B cell (primary cell): ENCODE data around the gene RIC8B. TPM values are rescaled to one million over a fixed set of nuclear protein-coding genes. Genes with fewer than 3 reads are reported as not detected.
"Not testable (repeated sequence)": the region's sequence is repeated elsewhere in the genome, so short reads cannot be mapped to it uniquely, and the experiment has no call there.

Experiments
- ATAC-seq: fragments of 200-7000 bp; cut with Tn5 transposase; one replicate; pipeline ENCODE4 v1.10.0; 2021; ENCODE audit warnings: low read depth, mild to moderate bottlenecking, moderate number of reproducible peaks, moderate library complexity
- CTCF ChIA-PET: fragments of 350-600 bp; sonication (Branson Sonifier 250); formaldehyde crosslinking; loops from one replicate; lab custom pipeline; 2021; ENCODE audit warnings: antibody characterized with exemption, inconsistent platforms; lab: Charles Lee
- POLR2A ChIA-PET: fragments of 350-600 bp; sonication (Branson Sonifier 250); formaldehyde crosslinking; loops from one replicate; lab custom pipeline; 2021; ENCODE audit warnings: antibody characterized with exemption; lab: Charles Lee
- DNase-seq: peaks from one replicate; pipeline ENCODE4 v3.0.0; 2013
- H2AFZ ChIP-seq: 2 replicates; pipeline ENCODE4 v1.6.1; 2012; ENCODE audit warnings: mild to moderate bottlenecking, low read depth, low read length; ENCODE audit not compliant: insufficient read depth, poor library complexity, severe bottlenecking
- H3K27ac ChIP-seq, 2 donors: 1 replicate in 1 of 2; 2 replicates in 1 of 2; pipeline ENCODE4 v1.5.1; 2012 to 2013; ENCODE audit warnings: low read length in 2 of 2, mild to moderate bottlenecking in 2 of 2, moderate library complexity in 1 of 2
- H3K27me3 ChIP-seq, 4 experiments: fragments of 200-600 bp in 1 of 4; sonication (generic) in 1 of 4; replicated peaks in 1 of 4; 1 replicate in 2 of 4; 2 replicates in 2 of 4; pipeline versions ENCODE4 v1.6.1 to v1.7.0; 2013 to 2016; ENCODE audit warnings: low read length in 3 of 4, mild to moderate bottlenecking in 2 of 4, mixed read lengths in 1 of 4, moderate library complexity in 1 of 4; ENCODE audit not compliant: insufficient read depth in 4 of 4, control insufficient read depth in 3 of 4; ENCODE audit errors: control extremely low read depth in 1 of 4
- H3K36me3 ChIP-seq, 2 experiments: replicated peaks in 1 of 2; 1 replicate in 1 of 2; 2 replicates in 1 of 2; pipeline versions ENCODE4 v1.6.1 to v1.7.1; 2013; ENCODE audit warnings: low read length in 1 of 2; ENCODE audit not compliant: insufficient read depth in 2 of 2, control insufficient read depth in 1 of 2; ENCODE audit errors: control extremely low read depth in 1 of 2, extremely low read depth in 1 of 2
- H3K4me1 ChIP-seq, 2 donors: fragments of 200-600 bp in 1 of 2; sonication (generic) in 1 of 2; 1 replicate in 1 of 2; 2 replicates in 1 of 2; pipeline versions ENCODE4 v1.5.1 to v1.6.1; 2013 to 2017; ENCODE audit warnings: low read length in 2 of 2; ENCODE audit not compliant: control insufficient read depth in 2 of 2, insufficient read depth in 2 of 2
- H3K4me2 ChIP-seq: replicated peaks from 2 replicates; pipeline ENCODE3; 2012; ENCODE audit warnings: mild to moderate bottlenecking, low read depth, low read length; ENCODE audit not compliant: poor library complexity, severe bottlenecking
- H3K4me3 ChIP-seq, 5 experiments: fragments of 200-600 bp in 1 of 5; sonication (generic) in 1 of 5; 1 replicate in 3 of 5; 2 replicates in 2 of 5; pipeline versions ENCODE4 v1.5.1 to v1.7.0; 2011 to 2016; ENCODE audit warnings: low read length in 4 of 5, mild to moderate bottlenecking in 4 of 5, low read depth in 2 of 5, control low read depth in 1 of 5, moderate library complexity in 1 of 5; ENCODE audit not compliant: insufficient read depth in 1 of 5; ENCODE audit errors: control extremely low read depth in 1 of 5, extremely low read depth in 1 of 5
- H3K79me2 ChIP-seq: fragments of 200-600 bp; sonication (generic); one replicate; pipeline ENCODE4 v1.6.0; 2016; ENCODE audit warnings: low read length; ENCODE audit not compliant: control insufficient read depth, insufficient read depth
- H3K9ac ChIP-seq: fragments of 200-600 bp; sonication (generic); 2 replicates; pipeline ENCODE4 v1.6.1; 2017; ENCODE audit warnings: mild to moderate bottlenecking, low read length, moderate library complexity
- H3K9me3 ChIP-seq, 3 donors: one replicate each; pipeline versions ENCODE4 v1.6.1 to v1.7.1; 2013; ENCODE audit warnings: low read length in 2 of 3; ENCODE audit not compliant: control insufficient read depth in 2 of 3, insufficient read depth in 1 of 3; ENCODE audit errors: control extremely low read depth in 1 of 3
- H4K20me1 ChIP-seq: 2 replicates; pipeline ENCODE4 v1.6.0; 2012; ENCODE audit warnings: mild to moderate bottlenecking, low read length; ENCODE audit not compliant: insufficient read depth, control insufficient read depth, poor library complexity, severe bottlenecking
- H3K27ac Mint-ChIP-seq: one replicate; pipeline ENCODE4 v1.8.0; 2021; ENCODE audit warnings: mixed read lengths
- H3K27me3 Mint-ChIP-seq: one replicate; pipeline ENCODE4 v1.8.0; 2021; ENCODE audit warnings: mixed read lengths
- H3K4me1 Mint-ChIP-seq: one replicate; pipeline ENCODE4 v1.8.0; 2021; ENCODE audit warnings: mixed read lengths
- H3K4me3 Mint-ChIP-seq: one replicate; pipeline ENCODE4 v1.8.0; 2021; ENCODE audit warnings: mixed read lengths
- H3K9me3 Mint-ChIP-seq: one replicate; pipeline ENCODE4 v1.8.0; 2022; ENCODE audit warnings: mixed read lengths; ENCODE audit not compliant: insufficient read depth
- EZH2 ChIP-seq: IDR thresholded peaks from 2 replicates; pipeline ENCODE4 v1.6.1; 2012; ENCODE audit warnings: borderline replicate concordance, low read depth, mild to moderate bottlenecking, moderate library complexity, low read length; ENCODE audit not compliant: insufficient read depth, poor library complexity, severe bottlenecking
- WGBS: methylation state at CpG from one replicate; pipeline ENCODE4 v1.1.5; 2013; ENCODE audit warnings: missing lambda C conversion rate; ENCODE audit not compliant: insufficient coverage; 5-methylcytosine and 5-hydroxymethylcytosine counted together
- intact Hi-C: fragments of 100-400 bp; cut with micrococcal nuclease; formaldehyde crosslinking; loops from one replicate; pipeline ENCODE4 v1.10.0; 2022
- polyA plus RNA-seq: library from polyadenylated mRNA; depleted of rRNA; stranded (reverse); fragments of >200 nt; gene quantifications from 2 replicates; pipeline ENCODE4 v1.2.3, GENCODE V29; 2012
- total RNA-seq, 2 donors: library from RNA; stranded (reverse); fragments of 120-200 nt in 1 of 2; gene quantifications; 1 replicate in 1 of 2; 2 replicates in 1 of 2; pipeline versions ENCODE4 v1.2.3 to v1.2.4, GENCODE V29; 2013 to 2022
- TF ChIP-seq, protein P1 (sequence below): fragments of 200-600 bp; IDR thresholded peaks from one replicate; pipeline ENCODE4 v1.8.0; 2022; ENCODE audit warnings: antibody characterized with exemption, mild to moderate bottlenecking

RIC8B gene
- total and polyA plus RNA-seq, 2 donors (not counting 1 experiment from before 2014, with no cell fraction given), result 3.0 to 14.8 TPM

GRCh38 chr12:106724934-106725333, 49.5 kb upstream of the RIC8B start:
- ATAC-seq (no peak), DNase-seq (no peak)
- no CpG with 5 or more reads among the region's 6 CpGs for WGBS
- CTCF ChIA-PET, result no interaction called here
- Histone ChIP-seq H3K79me2 (no peaks in the 10 kb centered on the region), H4K20me1 (no peaks in the 10 kb centered on the region), H3K4me2 (no peak overlapping the region), H3K27me3 (peaks cover 0 to 11% (median 6%) of the 10 kb centered on the region in 4 experiments), H3K36me3 (no peaks in the 10 kb centered on the region), H3K9ac (no peak overlapping the region), H3K4me3 (no peak overlapping the region), H2AFZ (no peak overlapping the region), H3K27ac (no peak overlapping the region), H3K4me1 (no peaks in the 10 kb centered on the region), H3K9me3 (no peaks in the 10 kb centered on the region)
- H3K4me1 Mint-ChIP-seq, result no peaks in the 10 kb centered on the region
- intact Hi-C loops, result no loop called here
- TF ChIP-seq, protein P1, sequence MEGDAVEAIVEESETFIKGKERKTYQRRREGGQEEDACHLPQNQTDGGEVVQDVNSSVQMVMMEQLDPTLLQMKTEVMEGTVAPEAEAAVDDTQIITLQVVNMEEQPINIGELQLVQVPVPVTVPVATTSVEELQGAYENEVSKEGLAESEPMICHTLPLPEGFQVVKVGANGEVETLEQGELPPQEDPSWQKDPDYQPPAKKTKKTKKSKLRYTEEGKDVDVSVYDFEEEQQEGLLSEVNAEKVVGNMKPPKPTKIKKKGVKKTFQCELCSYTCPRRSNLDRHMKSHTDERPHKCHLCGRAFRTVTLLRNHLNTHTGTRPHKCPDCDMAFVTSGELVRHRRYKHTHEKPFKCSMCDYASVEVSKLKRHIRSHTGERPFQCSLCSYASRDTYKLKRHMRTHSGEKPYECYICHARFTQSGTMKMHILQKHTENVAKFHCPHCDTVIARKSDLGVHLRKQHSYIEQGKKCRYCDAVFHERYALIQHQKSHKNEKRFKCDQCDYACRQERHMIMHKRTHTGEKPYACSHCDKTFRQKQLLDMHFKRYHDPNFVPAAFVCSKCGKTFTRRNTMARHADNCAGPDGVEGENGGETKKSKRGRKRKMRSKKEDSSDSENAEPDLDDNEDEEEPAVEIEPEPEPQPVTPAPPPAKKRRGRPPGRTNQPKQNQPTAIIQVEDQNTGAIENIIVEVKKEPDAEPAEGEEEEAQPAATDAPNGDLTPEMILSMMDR, result no peak
- no peak for TF ChIP-seq EZH2
- no peak overlapping the region for H3K27ac Mint-ChIP-seq
- peaks cover 35% of the 10 kb centered on the region for H3K27me3 Mint-ChIP-seq
- POLR2A ChIA-PET, result no interaction called here
- H3K9me3 Mint-ChIP-seq, result no peaks in the 10 kb centered on the region
- H3K4me3 Mint-ChIP-seq, result no peak overlapping the region

DNA sequence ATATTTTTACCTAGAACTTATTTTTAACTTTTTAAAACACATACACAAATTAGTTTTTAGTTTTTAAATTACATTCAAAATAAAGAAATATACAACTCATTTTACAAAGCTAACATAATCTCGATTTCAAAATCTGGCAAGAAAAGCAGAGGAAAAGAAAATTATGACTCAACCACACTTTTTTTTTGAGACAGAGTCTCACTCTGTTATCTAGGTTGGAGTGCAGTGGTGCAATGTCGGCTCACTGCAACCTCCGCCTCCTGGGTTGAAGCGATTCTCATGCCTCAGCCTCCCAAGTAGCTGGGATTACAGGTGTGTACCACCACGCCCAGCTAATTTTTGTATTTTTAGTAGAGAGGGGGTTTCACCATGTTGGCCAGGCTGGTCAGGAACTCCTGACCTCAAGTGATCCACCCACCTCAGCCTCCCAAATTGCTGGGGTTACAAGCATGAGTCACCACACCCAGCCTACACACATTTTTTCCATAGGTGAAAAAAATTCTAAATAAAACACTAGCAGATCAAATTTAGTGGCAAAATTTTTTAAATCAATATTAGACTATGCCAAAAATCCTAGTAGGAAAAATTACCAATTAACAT, 47.8 kb upstream of the RIC8B start:
- H3K9ac ChIP-seq, H3K4me1 Mint-ChIP-seq, POLR2A ChIA-PET, H3K9me3 ChIP-seq, H3K4me2 ChIP-seq, H3K27ac ChIP-seq, ATAC-seq, H3K4me3 Mint-ChIP-seq, CTCF ChIA-PET, DNase-seq, H2AFZ ChIP-seq, intact Hi-C loops, H4K20me1 ChIP-seq, H3K79me2 ChIP-seq, H3K9me3 Mint-ChIP-seq, H3K36me3 ChIP-seq, H3K27ac Mint-ChIP-seq, H3K4me1 ChIP-seq, H3K27me3 ChIP-seq, H3K4me3 ChIP-seq: not testable (repeated sequence)
- 94% methylated on average over 3 of the region's 5 CpGs for WGBS
- peaks cover 32% of the 10 kb centered on the region for H3K27me3 Mint-ChIP-seq
